ENCODE data around the gene EXOC6B. TPM values are rescaled to one million over a fixed set of nuclear protein-coding genes. Genes with fewer than 3 reads are reported as not detected.
A peak's percentile ranks its signal among the peaks of the same experiment; 100 is the strongest.

The EXOC6B gene
- total RNA-seq, 1 donor from 2014 or later: 32.4 TPM

- intact Hi-C loops (cut with DNase I): no loop called here
- Histone ChIP-seq H3K9me3 (no peaks in the 10 kb centered on the region), H3K27ac (peak overlapping the region; percentile 81 to 85), H3K27me3 (no peaks in the 10 kb centered on the region), H3K36me3 (peaks cover 0 to 2% of the 10 kb centered on the region in 2 donors), H3K4me3 (no peak overlapping the region), H3K4me1 (peaks cover 27 to 49% of the 10 kb centered on the region in 2 donors)
- no peak for DNase-seq (ENCODE audit: low spot score in 2 of 2)
- no peak for TF ChIP-seq CTCF (IDR thresholded peaks at IDR 0.05)
These were observed 686.4 kb downstream of the EXOC6B start for GRCh38 chr2:72139471-72139873.

GRCh38 chr2:72138921-72139381 lies 686.9 kb downstream of the EXOC6B start:
- H3K4me3 ChIP-seq: no peak overlapping the region
- TF ChIP-seq CTCF (IDR thresholded peaks at IDR 0.05): no peak
- H3K27ac ChIP-seq: peak overlapping the region; percentile 81 to 85
- H3K4me1 ChIP-seq: peaks cover 27 to 47% of the 10 kb centered on the region in 2 donors
- no peaks in the 10 kb centered on the region for H3K9me3 ChIP-seq
- peak; percentile 56 to 91 for DNase-seq (ENCODE audit: low spot score in 2 of 2)
- intact Hi-C loops (cut with DNase I): no loop called here
- H3K27me3 ChIP-seq: no peaks in the 10 kb centered on the region
- peaks cover 0 to 3% of the 10 kb centered on the region in 2 donors for H3K36me3 ChIP-seq

- Histone ChIP-seq H3K9me3 (no peaks in the 10 kb centered on the region), H3K27me3 (no peaks in the 10 kb centered on the region), H3K4me3 (no peak overlapping the region), H3K36me3 (peaks cover 0 to 4% of the 10 kb centered on the region in 2 donors), H3K27ac (peak overlapping the region; percentile 58 to 85), H3K4me1 (peaks cover 27 to 44% of the 10 kb centered on the region in 2 donors)
- DNase-seq (ENCODE audit: low spot score in 2 of 2): peak in 1 of 2 donors; percentile 65
- intact Hi-C loops (cut with DNase I): no loop called here
- no peak for TF ChIP-seq CTCF (IDR thresholded peaks at IDR 0.05)
These were observed 687.6 kb downstream of the EXOC6B start for GRCh38 chr2:72138011-72138881.

- Histone ChIP-seq H3K36me3 (peaks cover 5 to 10% of the 10 kb centered on the region in 2 donors), H3K4me1 (peaks cover 24 to 40% of the 10 kb centered on the region in 2 donors), H3K27ac (peak overlapping the region; percentile 8 to 85), H3K9me3 (no peaks in the 10 kb centered on the region), H3K27me3 (no peaks in the 10 kb centered on the region), H3K4me3 (no peak overlapping the region)
- TF ChIP-seq CTCF (IDR thresholded peaks at IDR 0.05): peak; percentile 67 to 95 (median 94)
- intact Hi-C loops (cut with DNase I): no loop called here
- DNase-seq (ENCODE audit: low spot score in 2 of 2): peak in 1 of 2 donors; percentile 78
These were observed 688.3 kb downstream of the EXOC6B start for GRCh38 chr2:72137498-72138010.

GRCh38 chr2:72136933-72137497 lies 688.8 kb downstream of the EXOC6B start:
- DNase-seq (ENCODE audit: low spot score in 2 of 2): no peak
- no peak for TF ChIP-seq CTCF (IDR thresholded peaks at IDR 0.05)
- Histone ChIP-seq H3K4me1 (peaks cover 23 to 35% of the 10 kb centered on the region in 2 donors), H3K27ac (peak overlapping the region in 1 of 2 donors; percentile 85), H3K27me3 (no peaks in the 10 kb centered on the region), H3K4me3 (no peak overlapping the region), H3K36me3 (peaks cover 11 to 16% of the 10 kb centered on the region in 2 donors), H3K9me3 (no peaks in the 10 kb centered on the region)
- intact Hi-C loops (cut with DNase I): no loop called here
